ENCODE results near the gene POLD2. TPM values are rescaled to one million over a fixed set of nuclear protein-coding genes. Genes with fewer than 3 reads are reported as not detected.

POLD2 gene
- total and polyA plus RNA-seq, 5 donors from 2014 or later, result 37.1 to 59.0 (median 54.2) TPM

DNA sequence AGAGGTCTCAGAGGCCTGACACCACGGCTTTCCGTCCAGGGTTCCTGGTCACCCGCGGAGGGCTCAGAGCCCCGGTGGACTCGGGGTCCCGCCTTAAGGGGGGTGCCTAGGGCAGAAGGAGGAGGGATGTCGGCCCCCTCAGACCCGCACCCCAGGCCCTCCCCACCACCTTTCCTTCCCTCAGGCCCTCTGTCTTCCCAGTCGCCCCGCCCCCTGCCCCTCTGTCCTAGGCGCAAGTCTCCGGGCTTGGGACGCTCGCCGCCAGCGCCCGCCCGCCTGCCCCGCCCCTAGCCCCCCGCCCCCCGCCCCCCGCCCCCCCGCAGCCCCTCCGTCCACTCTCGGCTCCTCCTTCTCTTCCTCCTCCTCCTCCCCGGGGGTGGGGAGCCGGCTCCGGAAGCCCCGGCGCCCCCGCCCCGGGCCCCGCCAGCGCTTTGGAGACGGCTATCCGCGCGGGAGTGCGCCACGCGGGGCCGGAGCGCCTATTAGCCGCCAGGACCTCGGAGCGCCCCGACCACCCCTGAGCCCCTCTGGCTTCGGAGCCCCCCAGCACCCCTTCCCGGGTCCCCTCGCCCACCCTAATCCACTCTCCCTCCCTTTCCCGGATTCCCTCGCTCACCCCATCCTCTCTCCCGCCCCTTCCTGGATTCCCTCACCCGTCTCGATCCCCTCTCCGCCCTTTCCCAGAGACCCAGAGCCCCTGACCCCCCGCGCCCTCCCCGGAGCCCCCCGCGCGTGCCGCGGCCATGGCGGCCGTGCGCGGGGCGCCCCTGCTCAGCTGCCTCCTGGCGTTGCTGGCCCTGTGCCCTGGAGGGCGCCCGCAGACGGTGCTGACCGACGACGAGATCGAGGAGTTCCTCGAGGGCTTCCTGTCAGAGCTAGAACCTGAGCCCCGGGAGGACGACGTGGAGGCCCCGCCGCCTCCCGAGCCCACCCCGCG lies 19.2 kb downstream of the POLD2 start, which contains the start of gene AEBP1:
AEBP1 (plus strand) TSS at position 423 of the 937 bp plus-strand sequence; CDS start at position 744, 321 bp downstream.
- H3K36me3 Mint-ChIP-seq, result no peaks in the 10 kb centered on the region
- H3K4me3 Mint-ChIP-seq, result peak within 1 kb of the TSS; percentile 52 to 84 (median 74)
- peaks cover 0 to 1% (median 0%) of the 10 kb centered on the region in 7 donors for H3K9me3 Mint-ChIP-seq
- peaks cover 10% of the 10 kb centered on the region for H3K4me1 ChIP-seq (ENCODE audit: control insufficient read depth, insufficient read depth, low read length, poor library complexity, severe bottlenecking)
- H3K27ac ChIP-seq (ENCODE audit: insufficient read depth, low read length, poor library complexity, severe bottlenecking), result no peak within 1 kb of the TSS
- DNase-seq (peak in 2 of 3 donors; percentile 21 to 30), ATAC-seq (ENCODE audit: low read depth in 2 of 2) (peak; percentile 38 to 46)
- H3K27me3 ChIP-seq (ENCODE audit: control insufficient read depth, insufficient read depth, low read length), result peaks cover 4% of the 10 kb centered on the region
- H3K9me3 ChIP-seq (ENCODE audit: control insufficient read depth in 2 of 2, low read length in 2 of 2), result no peaks in the 10 kb centered on the region
- peak within 1 kb of the TSS in 1 of 3 donors; percentile 84 for H3K27ac Mint-ChIP-seq
- peaks cover 0 to 19% (median 4%) of the 10 kb centered on the region in 4 donors for H3K4me1 Mint-ChIP-seq
- no peak within 1 kb of the TSS for H3K4me3 ChIP-seq (ENCODE audit: low read depth, low read length)
- H3K36me3 ChIP-seq (ENCODE audit: control insufficient read depth, insufficient read depth, low read length), result no peaks in the 10 kb centered on the region
- peaks cover 12% of the 10 kb centered on the region for H3K27me3 Mint-ChIP-seq

GRCh38 chr7:44103566-44103922 lies 19.8 kb downstream of the POLD2 start:
- Histone ChIP-seq H3K36me3 (ENCODE audit: control insufficient read depth, insufficient read depth, low read length) (no peaks in the 10 kb centered on the region), H3K27me3 (ENCODE audit: control insufficient read depth, insufficient read depth, low read length) (peaks cover 4% of the 10 kb centered on the region), H3K4me3 (ENCODE audit: low read depth, low read length) (no peak overlapping the region), H3K9me3 (ENCODE audit: control insufficient read depth in 2 of 2, low read length in 2 of 2) (no peaks in the 10 kb centered on the region), H3K4me1 (ENCODE audit: control insufficient read depth, insufficient read depth, low read length, poor library complexity, severe bottlenecking) (peaks cover 10% of the 10 kb centered on the region), H3K27ac (ENCODE audit: insufficient read depth, low read length, poor library complexity, severe bottlenecking) (no peak overlapping the region)
- H3K4me1 Mint-ChIP-seq, result peaks cover 0 to 19% (median 4%) of the 10 kb centered on the region in 4 donors
- peak overlapping the region; percentile 52 to 78 (median 64) for H3K4me3 Mint-ChIP-seq
- H3K9me3 Mint-ChIP-seq, result peaks cover 0 to 1% (median 0%) of the 10 kb centered on the region in 7 donors
- ATAC-seq (ENCODE audit: low read depth in 2 of 2) (no peak), DNase-seq (no peak)
- H3K27ac Mint-ChIP-seq, result no peak overlapping the region
- H3K36me3 Mint-ChIP-seq, result no peaks in the 10 kb centered on the region
- H3K27me3 Mint-ChIP-seq, result peaks cover 12% of the 10 kb centered on the region

- peaks cover 10% of the 10 kb centered on the region for H3K4me1 ChIP-seq (ENCODE audit: control insufficient read depth, insufficient read depth, low read length, poor library complexity, severe bottlenecking)
- H3K4me1 Mint-ChIP-seq, result peaks cover 0 to 19% (median 4%) of the 10 kb centered on the region in 4 donors
- no peak overlapping the region for H3K27ac ChIP-seq (ENCODE audit: insufficient read depth, low read length, poor library complexity, severe bottlenecking)
- H3K9me3 ChIP-seq (ENCODE audit: control insufficient read depth in 2 of 2, low read length in 2 of 2), result no peaks in the 10 kb centered on the region
- no peaks in the 10 kb centered on the region for H3K36me3 ChIP-seq (ENCODE audit: control insufficient read depth, insufficient read depth, low read length)
- H3K27me3 ChIP-seq (ENCODE audit: control insufficient read depth, insufficient read depth, low read length), result peaks cover 4% of the 10 kb centered on the region
- H3K9me3 Mint-ChIP-seq, result peaks cover 0 to 1% (median 0%) of the 10 kb centered on the region in 7 donors
- no peaks in the 10 kb centered on the region for H3K36me3 Mint-ChIP-seq
- DNase-seq (no peak), ATAC-seq (ENCODE audit: low read depth in 2 of 2) (no peak)
- H3K4me3 Mint-ChIP-seq, result peak overlapping the region; percentile 52 to 78 (median 64)
- no peak overlapping the region for H3K27ac Mint-ChIP-seq
- no peak overlapping the region for H3K4me3 ChIP-seq (ENCODE audit: low read depth, low read length)
- H3K27me3 Mint-ChIP-seq, result peaks cover 12% of the 10 kb centered on the region
These were observed 20.3 kb downstream of the POLD2 start for GRCh38 chr7:44102846-44103565.

DNA sequence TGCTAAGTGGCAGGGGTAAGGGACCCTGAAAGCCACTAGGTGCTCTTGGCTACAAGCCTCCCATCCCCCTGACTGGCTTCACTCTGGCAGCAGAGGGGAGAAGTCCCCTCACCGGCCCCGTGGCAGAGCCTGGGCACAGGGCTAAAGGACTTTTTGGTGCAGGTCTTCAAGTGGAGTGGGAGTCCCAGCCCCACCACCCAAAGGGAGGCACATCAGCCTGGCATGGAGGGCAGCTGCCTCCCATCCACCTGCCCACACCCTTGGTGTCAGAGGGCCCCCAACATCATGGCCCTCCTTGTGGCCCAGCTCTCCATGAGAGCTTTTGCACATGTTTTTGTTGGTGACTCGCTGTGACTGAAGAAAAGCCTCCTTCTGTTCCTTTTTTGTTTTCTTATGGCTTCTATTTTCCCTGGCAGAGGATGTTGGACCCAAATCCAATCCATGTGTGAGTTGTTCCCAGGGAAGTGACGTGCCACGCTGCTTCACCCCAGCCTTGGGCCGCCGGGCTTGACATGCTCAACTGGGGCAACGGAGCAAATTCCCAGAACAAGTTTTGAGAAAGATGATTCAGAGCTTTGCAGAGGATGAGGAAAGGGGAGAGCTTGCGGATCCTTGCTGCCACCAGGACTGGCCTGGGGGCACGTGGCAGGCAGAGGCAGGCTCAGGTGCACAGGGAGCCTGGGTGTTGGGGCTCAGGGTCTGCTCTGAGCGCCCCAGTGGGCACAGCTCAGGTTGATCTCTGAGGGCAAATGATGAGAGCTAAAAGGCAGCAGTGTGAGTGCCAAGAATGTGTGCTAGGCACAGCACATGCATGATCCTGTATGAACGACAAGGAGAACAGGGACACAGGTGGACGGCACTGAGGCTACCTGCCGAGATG lies 21.1 kb downstream of the POLD2 start:
- H3K27me3 ChIP-seq (ENCODE audit: control insufficient read depth, insufficient read depth, low read length), result peaks cover 4% of the 10 kb centered on the region
- no peaks in the 10 kb centered on the region for H3K9me3 ChIP-seq (ENCODE audit: control insufficient read depth in 2 of 2, low read length in 2 of 2)
- no peaks in the 10 kb centered on the region for H3K36me3 ChIP-seq (ENCODE audit: control insufficient read depth, insufficient read depth, low read length)
- ATAC-seq (ENCODE audit: low read depth in 2 of 2), result no peak
- H3K4me3 ChIP-seq (ENCODE audit: low read depth, low read length), result no peak overlapping the region
- H3K27ac ChIP-seq (ENCODE audit: insufficient read depth, low read length, poor library complexity, severe bottlenecking), result no peak overlapping the region
- Mint-ChIP-seq H3K27ac (peak overlapping the region in 1 of 3 donors; percentile 31), H3K27me3 (peaks cover 14% of the 10 kb centered on the region), H3K9me3 (peaks cover 0 to 1% (median 0%) of the 10 kb centered on the region in 7 donors), H3K4me1 (peaks cover 0 to 26% (median 10%) of the 10 kb centered on the region in 4 donors), H3K36me3 (no peaks in the 10 kb centered on the region), H3K4me3 (peak overlapping the region in 3 of 4 donors; percentile 24 to 72 (median 57))
- DNase-seq, result no peak
- H3K4me1 ChIP-seq (ENCODE audit: control insufficient read depth, insufficient read depth, low read length, poor library complexity, severe bottlenecking), result peaks cover 13% of the 10 kb centered on the region

DNA sequence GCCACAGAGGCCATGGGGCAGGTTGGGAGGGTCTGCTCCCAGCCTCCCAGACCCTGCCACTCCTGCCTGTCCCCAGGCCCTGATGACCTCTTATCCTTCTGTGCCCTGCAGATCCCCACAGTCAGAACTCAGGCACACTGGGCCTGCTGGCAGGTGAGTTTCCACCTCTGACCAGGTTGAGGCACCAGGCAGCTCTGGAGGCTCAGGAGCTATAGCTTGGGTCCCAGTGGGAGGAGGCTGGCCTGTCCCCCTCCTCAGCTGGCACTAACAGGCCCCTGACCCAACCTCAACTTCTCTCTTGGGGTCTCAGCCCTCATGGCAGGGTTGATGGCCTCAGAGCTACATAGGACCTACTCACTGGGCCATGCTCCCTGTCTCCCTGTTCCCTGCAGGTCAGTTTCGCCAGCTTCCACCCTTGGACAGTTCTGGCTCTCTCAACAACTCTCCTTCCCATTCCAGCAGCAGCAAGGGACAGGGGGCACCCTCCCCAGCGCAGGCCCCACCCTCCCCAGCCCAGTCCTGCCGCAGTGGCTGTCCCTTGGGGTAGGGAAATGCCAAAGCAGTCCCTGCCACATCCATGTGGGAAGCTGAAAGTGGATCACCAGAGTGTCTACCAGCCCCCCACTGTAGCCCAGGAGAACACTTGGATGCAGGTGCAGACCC lies 21.9 kb downstream of the POLD2 start:
- H3K4me3 ChIP-seq (ENCODE audit: low read depth, low read length), result no peak overlapping the region
- Mint-ChIP-seq H3K36me3 (no peaks in the 10 kb centered on the region), H3K9me3 (peaks cover 0 to 1% (median 0%) of the 10 kb centered on the region in 7 donors), H3K4me1 (peaks cover 0 to 32% (median 15%) of the 10 kb centered on the region in 4 donors), H3K27me3 (peaks cover 16% of the 10 kb centered on the region), H3K27ac (no peak overlapping the region), H3K4me3 (no peak overlapping the region)
- peaks cover 4% of the 10 kb centered on the region for H3K27me3 ChIP-seq (ENCODE audit: control insufficient read depth, insufficient read depth, low read length)
- H3K4me1 ChIP-seq (ENCODE audit: control insufficient read depth, insufficient read depth, low read length, poor library complexity, severe bottlenecking), result peaks cover 15% of the 10 kb centered on the region
- DNase-seq (no peak), ATAC-seq (ENCODE audit: low read depth in 2 of 2) (no peak)
- H3K36me3 ChIP-seq (ENCODE audit: control insufficient read depth, insufficient read depth, low read length), result no peaks in the 10 kb centered on the region
- H3K9me3 ChIP-seq (ENCODE audit: control insufficient read depth in 2 of 2, low read length in 2 of 2), result no peaks in the 10 kb centered on the region
- H3K27ac ChIP-seq (ENCODE audit: insufficient read depth, low read length, poor library complexity, severe bottlenecking), result no peak overlapping the region

DNA sequence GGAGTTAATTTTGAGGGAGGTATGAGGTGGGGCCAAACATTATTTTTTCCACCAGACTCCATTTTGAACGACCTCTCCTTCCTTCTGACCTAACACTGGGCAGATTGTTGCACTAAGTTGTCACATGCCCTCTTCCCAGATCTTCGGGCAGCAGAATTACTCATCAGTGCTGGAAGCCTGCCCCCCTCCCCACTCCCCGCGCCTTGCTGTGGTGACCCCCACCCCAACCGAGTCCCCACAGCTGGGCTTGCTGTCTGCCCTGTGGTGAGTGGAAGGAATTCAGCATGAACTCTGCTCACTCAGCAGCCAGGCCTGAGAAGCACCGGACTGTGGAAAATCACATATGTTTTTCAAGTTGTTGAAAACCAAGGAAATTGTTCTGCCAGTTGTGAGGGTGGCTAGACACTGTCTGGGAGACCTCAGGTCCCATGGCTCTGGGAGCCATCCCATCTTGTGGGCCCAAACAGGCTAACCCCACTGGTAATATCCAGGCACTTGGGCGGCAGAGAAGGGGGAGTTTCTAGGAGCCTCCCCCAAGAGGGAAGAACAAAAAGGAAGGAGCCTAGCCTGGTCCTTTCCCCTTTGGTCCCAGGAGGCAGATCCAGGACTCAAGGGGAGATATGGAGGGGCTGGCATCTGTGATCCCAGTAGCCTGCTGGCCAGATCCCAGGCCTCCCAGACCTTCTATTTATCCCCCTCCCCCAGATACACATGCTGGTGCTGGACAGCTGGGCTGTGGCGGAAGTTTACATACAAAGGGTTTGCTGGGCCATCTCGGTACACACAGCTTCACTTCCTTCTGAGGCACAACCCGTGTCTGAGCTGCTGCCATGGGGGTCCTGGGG lies 22.7 kb downstream of the POLD2 start:
- H3K9me3 Mint-ChIP-seq, result peaks cover 0 to 1% (median 0%) of the 10 kb centered on the region in 7 donors
- peaks cover 4% of the 10 kb centered on the region for H3K27me3 ChIP-seq (ENCODE audit: control insufficient read depth, insufficient read depth, low read length)
- H3K27ac Mint-ChIP-seq, result no peak overlapping the region
- no peak for DNase-seq
- H3K9me3 ChIP-seq (ENCODE audit: control insufficient read depth in 2 of 2, low read length in 2 of 2), result no peaks in the 10 kb centered on the region
- peaks cover 15% of the 10 kb centered on the region for H3K4me1 ChIP-seq (ENCODE audit: control insufficient read depth, insufficient read depth, low read length, poor library complexity, severe bottlenecking)
- no peaks in the 10 kb centered on the region for H3K36me3 ChIP-seq (ENCODE audit: control insufficient read depth, insufficient read depth, low read length)
- ATAC-seq (ENCODE audit: low read depth in 2 of 2), result no peak
- H3K27ac ChIP-seq (ENCODE audit: insufficient read depth, low read length, poor library complexity, severe bottlenecking), result no peak overlapping the region
- H3K4me1 Mint-ChIP-seq, result peaks cover 0 to 25% (median 13%) of the 10 kb centered on the region in 4 donors
- H3K4me3 ChIP-seq (ENCODE audit: low read depth, low read length), result no peak overlapping the region
- H3K4me3 Mint-ChIP-seq, result no peak overlapping the region
- H3K27me3 Mint-ChIP-seq, result peaks cover 9% of the 10 kb centered on the region
- no peaks in the 10 kb centered on the region for H3K36me3 Mint-ChIP-seq
